Measurements from ENCODE around the gene ZNF32. TPM values are rescaled to one million over a fixed set of nuclear protein-coding genes. Genes with fewer than 3 reads are reported as not detected.

Gene ZNF32
- total RNA-seq, 4 donors from 2014 or later, result 29.7 to 48.1 (median 35.3) TPM

GRCh38 chr10:43673471-43673870 lies 24.8 kb upstream of the ZNF32 start:
- ATAC-seq (ENCODE audit: low FRiP score) (no peak), DNase-seq (ENCODE audit: low spot score) (no peak)
- no peak for TF ChIP-seq CTCF (IDR thresholded peaks at IDR 0.05)

GRCh38 chr10:43671659-43672531 lies 23.2 kb upstream of the ZNF32 start:
- peak in 2 of 3 donors; percentile 51 to 72 for TF ChIP-seq CTCF (IDR thresholded peaks at IDR 0.05)

DNA sequence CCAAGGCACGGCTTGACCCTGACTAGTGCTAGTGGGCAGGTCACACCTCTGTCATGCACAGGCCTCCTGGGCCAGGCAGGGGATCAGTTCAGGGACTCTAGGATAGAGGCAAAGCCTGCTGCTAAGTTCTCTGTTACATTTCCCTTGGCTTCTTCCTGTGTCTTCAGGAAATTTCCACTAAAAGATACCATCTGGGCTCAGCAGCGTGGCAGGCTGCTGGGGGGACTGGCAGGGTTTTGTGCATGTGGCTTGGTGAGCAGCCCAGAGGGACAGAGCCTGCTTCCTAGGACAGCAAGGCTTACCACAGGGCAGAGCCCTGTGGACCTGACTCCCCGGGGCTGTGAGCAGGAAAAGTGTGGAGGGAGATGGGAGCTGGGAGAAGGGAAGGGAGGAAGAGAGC lies 20.7 kb upstream of the ZNF32 start:
- ATAC-seq (ENCODE audit: low FRiP score), result no peak
- DNase-seq (ENCODE audit: low spot score), result no peak
- no peak for TF ChIP-seq CTCF (IDR thresholded peaks at IDR 0.05)

More at GRCh38 chr10:43671659-43672531, 23.2 kb upstream of the ZNF32 start:
- DNase-seq (ENCODE audit: low spot score), result no peak
- no peak for ATAC-seq (ENCODE audit: low FRiP score)

DNA sequence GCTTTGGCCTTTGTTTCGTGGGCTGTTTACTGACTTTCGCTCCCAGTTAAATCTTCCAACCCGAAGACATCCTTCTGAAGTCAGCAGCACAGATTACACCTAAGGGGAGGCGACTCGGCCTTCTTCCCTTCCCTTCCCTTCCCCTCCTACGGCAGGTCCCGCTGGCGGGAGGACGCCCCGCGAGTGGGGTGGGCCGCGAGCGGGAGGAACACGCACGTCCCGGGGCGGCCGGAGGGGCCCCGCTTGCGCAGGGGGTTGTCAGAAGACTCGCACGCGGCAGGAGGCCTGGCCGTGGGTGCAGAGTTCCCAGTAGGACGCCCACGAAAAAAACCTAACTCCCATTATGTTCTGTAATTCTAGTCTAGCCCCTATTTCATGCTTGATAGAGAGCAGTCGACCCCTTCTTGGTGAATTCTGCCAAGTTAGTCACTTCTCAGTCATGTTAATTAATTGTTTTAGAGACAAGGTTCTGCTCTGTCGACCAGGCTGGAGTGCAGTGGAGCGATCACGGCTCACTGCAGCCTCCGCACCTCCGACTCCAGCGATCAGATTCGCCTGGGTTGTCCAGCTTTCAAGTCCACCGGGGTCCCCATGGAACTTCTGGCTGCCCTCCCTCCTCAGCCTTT lies 19.2 kb upstream of the ZNF32 start:
- ATAC-seq (ENCODE audit: low FRiP score) (no peak), DNase-seq (ENCODE audit: low spot score) (no peak)
- no peak for TF ChIP-seq CTCF (IDR thresholded peaks at IDR 0.05)

DNA sequence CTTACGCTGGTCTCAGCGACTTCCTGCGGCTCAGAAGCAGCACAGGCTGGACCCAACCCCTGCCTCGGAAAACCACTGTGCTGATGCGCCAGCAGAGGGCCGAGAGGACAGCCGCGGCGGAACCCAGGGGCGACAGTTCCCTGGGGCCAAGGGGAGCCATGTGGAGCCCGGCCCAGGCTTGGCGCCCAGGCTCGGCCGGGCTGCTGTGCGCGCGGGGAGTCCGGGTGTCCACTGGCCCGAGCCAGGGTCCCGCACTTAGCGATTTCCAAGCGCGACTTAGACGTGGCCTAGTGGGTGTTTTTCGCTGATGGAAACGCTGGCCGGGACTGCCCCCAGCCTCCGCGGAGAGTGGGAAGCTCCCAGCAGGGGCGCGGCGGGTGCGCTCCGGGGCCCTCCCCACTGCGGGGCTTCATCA lies 18.6 kb upstream of the ZNF32 start:
- DNase-seq (ENCODE audit: low spot score), result no peak
- no peak for TF ChIP-seq CTCF (IDR thresholded peaks at IDR 0.05)

DNA sequence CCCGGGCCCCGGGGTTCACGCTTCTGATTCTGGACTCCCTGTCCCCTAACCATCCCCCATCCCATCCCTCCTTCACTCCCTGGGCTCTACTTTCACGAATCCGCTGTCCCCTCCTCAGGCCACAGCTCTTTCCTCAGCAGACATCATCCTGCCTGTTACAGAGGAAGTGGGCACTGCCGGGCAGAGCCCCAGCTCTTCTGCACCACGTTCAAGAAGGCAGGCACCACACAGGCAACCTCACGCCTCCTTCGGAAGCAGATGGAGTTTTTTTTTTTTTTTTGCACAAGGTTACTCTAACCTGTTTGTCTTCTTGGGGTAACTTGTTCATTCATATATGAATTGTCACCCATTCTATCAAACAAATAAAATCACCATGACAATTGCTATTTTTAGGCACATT lies 17.9 kb upstream of the ZNF32 start:
- no peak for DNase-seq (ENCODE audit: low spot score)
- no peak for TF ChIP-seq CTCF (IDR thresholded peaks at IDR 0.05)

More for the DNA sequence above, 18.6 kb upstream of the ZNF32 start:
- ATAC-seq (ENCODE audit: low FRiP score), result no peak

More for the DNA sequence above, 17.9 kb upstream of the ZNF32 start:
- no peak for ATAC-seq (ENCODE audit: low FRiP score)
